Frontal cortex (tissue), 4 donors: ENCODE results near the gene PGGT1B. TPM values are rescaled to one million over a fixed set of nuclear protein-coding genes. Genes with fewer than 3 reads are reported as not detected.

Source experiments
- DNase-seq, 2 donors: peaks; one replicate each; pipeline ENCODE4 v3.0.0; 2012; ENCODE audit warnings: low spot score in 2 of 2
- FAIRE-seq: peaks from 2 replicates; lab custom pipeline; 2012; peaks lifted over from hg19 to GRCh38; lab: Jason Lieb, UNC
- total RNA-seq: library from RNA; depleted of rRNA; stranded (reverse); fragments of >200 nt; gene quantifications from one replicate; pipeline ENCODE4 v1.2.3, GENCODE V29; 2014
- donor health status: control.
- donor health status: control.
- donor health status: control.

Gene PGGT1B
- total RNA-seq, 1 donor from 2014 or later = 11.0 TPM

DNA sequence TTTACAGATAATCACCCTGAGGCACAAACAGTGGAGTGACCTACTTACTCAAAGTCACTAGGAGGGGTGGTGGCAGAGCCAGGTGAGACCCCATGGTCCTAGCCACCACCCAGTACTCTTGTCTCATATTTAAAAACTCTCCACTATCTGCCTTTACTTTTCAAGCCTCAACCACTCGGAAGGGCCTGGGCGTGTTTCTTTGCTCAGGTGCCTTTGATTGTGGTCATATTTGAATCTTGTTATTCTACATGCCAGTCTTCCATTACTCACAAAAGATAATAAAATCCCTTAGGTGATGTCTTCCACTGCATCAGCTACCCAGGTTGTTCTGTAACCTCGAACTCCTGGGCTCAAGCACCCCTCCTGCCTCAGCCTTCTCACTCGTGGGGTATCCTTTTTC lies 72.3 kb downstream of the PGGT1B start:
- FAIRE-seq = no peak
- no peak for DNase-seq

GRCh38 chr5:115189866-115190265 lies 72.8 kb downstream of the PGGT1B start:
- no peak for FAIRE-seq
- DNase-seq = no peak

- FAIRE-seq (no peak), DNase-seq (no peak)
Observed at GRCh38 chr5:115186794-115187193, 75.9 kb downstream of the PGGT1B start.

DNA sequence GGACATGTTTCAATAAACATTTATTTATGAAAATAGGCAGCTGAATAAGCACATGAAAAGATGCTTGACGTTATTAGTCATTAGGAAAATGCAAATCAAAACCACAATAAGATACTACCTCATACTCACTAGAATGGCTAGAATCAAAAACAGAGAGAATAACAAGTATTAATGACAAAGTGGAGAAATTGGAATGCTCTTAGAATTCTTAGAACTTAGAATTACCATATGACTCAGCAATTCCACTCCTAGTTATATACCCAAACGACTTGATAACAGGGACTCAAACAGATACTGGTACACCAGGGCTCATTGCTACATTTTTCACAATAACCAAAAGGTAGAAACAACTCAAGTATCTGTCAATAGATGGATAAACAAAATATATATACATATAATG lies 77.9 kb downstream of the PGGT1B start:
- DNase-seq (no peak), FAIRE-seq (no peak)

GRCh38 chr5:115181757-115182156 lies 80.9 kb downstream of the PGGT1B start:
- FAIRE-seq = no peak

GRCh38 chr5:115180165-115180709 lies 82.4 kb downstream of the PGGT1B start:
- no peak for FAIRE-seq
- DNase-seq = peak; percentile 39 to 56

More at GRCh38 chr5:115181757-115182156, 80.9 kb downstream of the PGGT1B start:
- no peak for DNase-seq

DNA sequence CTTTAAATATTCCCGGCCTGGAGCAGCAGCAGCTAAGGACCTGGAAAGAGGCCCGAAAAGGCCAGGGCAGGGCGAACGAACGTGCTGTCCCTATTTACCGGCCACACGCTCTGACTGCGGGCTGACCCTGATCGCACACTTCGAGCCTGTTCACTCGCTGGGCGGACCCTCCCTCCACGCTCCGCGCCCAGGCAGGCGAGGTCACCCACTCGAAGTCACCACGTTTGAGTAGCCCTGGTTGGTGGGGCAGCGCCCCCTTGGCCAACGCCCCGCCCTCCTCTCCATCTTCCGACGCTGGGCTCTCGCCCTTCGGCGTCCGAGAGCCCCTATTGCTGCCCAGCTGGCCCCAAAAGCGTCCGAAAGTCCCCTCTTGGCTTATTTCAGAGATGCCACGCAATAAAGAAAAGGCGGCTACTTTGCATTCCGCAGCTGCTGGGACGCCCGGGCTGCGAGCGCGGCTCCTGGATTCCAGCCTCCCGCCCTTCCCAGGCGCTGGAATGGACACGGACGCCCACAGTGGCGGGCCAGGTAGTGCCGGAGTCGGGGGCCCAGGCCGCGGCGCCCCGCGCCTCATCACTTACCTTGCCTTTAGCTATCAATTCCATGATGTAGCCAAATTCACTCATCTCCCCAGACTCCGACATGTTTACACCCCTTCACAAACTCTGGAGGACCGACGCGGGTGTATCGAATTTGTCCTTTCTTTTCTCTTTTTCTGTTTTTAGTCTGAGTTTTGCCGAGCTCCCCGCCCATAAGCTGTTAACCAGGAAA lies 83.1 kb downstream of the PGGT1B start:
- FAIRE-seq (no peak), DNase-seq (peak; percentile 36 to 48)

- DNase-seq (peak in 1 of 2 donors; percentile 28), FAIRE-seq (no peak)
Observed at GRCh38 chr5:115179030-115179393, 83.7 kb downstream of the PGGT1B start.

DNA sequence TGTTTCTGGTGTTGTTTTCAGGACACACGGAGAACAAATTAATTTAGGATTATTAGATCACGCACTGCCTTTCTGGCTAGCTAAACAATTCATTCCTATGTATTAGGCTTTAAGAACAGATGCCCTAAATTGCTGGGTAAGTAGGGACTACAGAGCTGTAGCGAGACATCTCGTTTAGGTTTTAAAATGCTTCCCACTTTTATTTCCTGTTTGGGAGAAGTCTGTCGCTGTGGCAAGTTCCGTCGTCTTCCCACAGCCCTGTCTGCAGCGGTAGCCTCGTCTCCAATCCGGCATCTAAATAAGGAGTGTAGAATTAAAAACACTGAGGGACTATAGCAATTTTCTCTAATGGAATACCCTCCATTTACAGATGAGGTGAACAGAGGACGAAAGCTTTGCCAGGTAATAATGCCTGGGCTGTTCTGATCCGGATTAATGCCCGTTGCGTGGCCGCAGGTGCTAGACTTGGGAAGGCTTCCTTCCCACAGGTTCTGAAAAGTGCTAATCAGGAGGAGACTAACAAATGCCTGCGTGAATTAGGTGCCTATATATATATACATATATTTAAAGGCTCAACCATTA lies 91.7 kb downstream of the PGGT1B start:
- no peak for FAIRE-seq

DNA sequence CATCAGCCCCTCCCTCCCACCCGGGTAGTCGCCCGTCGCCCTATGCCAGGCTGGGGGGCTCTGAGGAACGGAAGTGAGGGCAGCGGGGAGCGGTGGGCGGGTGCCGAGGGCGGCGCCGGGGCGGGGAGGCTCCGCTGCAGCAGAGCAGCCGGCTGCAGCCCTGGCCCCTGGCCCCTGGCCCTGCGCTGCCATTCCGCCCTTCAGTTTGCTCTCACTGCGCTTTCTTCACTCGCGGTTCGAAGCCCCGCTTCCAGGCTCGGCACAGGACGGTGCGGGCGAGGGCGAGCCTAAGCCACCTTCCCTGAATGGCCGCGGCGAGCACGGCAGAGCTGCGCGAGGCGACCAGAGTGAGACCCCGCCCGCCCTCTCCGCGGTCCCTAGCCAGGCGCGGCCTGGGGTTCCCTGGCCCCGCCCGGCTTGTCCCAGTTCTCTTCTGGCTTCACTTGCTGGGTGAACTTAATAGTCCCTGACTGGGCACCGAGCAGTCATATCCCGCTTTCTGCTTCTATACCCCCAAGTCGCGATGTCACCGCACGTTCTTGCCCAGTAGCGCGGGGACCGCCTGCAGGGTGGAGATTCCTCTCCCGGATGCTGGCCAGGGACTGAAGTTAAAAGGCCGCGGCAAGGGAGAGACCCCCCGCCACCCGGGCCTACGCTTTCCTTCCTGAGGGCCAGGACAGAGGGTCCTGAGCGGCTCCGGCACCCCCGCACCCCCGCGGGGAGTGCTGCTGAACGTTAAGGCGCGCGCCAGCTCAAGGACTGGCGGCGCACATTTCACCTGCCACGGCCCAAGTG lies 92.3 kb downstream of the PGGT1B start:
- no peak for DNase-seq
- no peak for FAIRE-seq

More for the DNA sequence above, 91.7 kb downstream of the PGGT1B start:
- DNase-seq = no peak

GRCh38 chr5:115169487-115170133 lies 93.1 kb downstream of the PGGT1B start, which contains the start of gene TRIM36:
Gene TRIM36, minus strand, starts transcription at chr5:115169908. Its CDS starts 274 bp downstream, at chr5:115169634.
- FAIRE-seq (no peak), DNase-seq (peak; percentile 84 to 89)

DNA sequence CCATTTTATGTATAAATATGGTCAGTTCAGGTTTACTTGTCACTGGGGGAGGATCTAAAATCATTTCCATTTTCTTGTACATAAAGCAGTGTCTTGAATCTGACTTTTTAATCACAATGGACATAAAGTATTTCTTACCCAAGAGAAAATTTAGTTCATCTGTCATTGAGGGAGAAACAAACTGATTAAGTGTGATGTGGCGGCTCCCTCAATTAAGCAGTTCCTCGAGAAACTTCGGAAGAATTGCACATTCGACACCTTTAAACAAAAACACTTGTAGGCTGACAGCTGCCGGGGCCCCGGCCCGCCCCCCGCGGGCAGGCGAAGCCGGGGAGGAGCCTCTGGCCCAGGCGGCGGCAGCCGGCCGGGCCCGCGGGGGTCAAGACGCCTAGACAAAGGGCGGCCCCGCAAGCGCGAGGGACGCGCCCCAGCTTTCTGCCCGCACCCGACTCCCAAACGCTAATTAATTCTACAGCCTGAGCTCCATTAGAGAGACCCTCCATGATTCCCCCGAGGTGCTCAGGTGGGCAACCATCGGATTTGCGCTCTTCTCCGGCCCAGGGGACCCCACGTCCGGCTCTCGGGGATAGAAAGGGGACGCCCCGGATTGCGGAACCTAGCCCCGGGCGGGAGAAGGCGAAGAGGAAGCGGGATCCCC lies 93.7 kb downstream of the PGGT1B start:
- FAIRE-seq (no peak), DNase-seq (peak in 1 of 2 donors; percentile 22)

- DNase-seq (no peak), FAIRE-seq (no peak)
Observed at GRCh38 chr5:115166744-115167393, 95.8 kb downstream of the PGGT1B start.

DNA sequence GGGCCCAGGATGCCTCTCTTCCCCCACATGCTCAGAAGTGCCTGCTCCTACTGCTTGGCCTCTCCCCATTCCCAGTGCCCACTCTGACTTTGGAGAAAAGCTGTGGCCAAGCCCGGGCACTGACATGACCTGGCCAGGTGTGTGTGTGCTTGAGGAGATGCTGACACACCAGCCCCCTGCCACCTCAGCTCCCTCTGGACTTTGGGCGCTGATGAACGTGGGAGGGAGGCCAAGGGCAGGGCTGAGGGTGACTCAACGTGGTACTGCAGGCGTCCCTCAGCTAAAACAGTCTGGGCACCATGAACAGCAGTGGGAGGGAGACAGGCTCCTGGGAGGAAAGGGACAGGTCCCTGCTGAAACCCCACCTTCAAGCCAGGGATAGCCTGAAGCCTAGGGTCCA lies 96.9 kb downstream of the PGGT1B start:
- no peak for DNase-seq
- FAIRE-seq = no peak

- no peak for DNase-seq
- no peak for FAIRE-seq
Observed at GRCh38 chr5:115160975-115161475, 101.7 kb downstream of the PGGT1B start.
